Central memory CD8-positive, alpha-beta T cell (primary cell): ENCODE data around the gene SYMPK.

Source experiments
- ATAC-seq: fragments of 150-1000 bp; cut with Tn5 transposase; replicated peaks from 2 replicates; pipeline ENCODE4 v1.10.0; 2022; ENCODE audit warnings: mild to moderate bottlenecking, moderate FRiP score, moderate number of reproducible peaks; ENCODE audit not compliant: poor library complexity, severe bottlenecking; ENCODE audit errors: extremely low read depth
- DNase-seq, 2 donors: peaks; one replicate each; pipeline ENCODE4 v3.0.0; 2021; ENCODE audit warnings: low spot score in 2 of 2
- H3K27ac Mint-ChIP-seq: one replicate; pipeline ENCODE4 v1.8.0; 2022; ENCODE audit warnings: low read depth, mild to moderate bottlenecking, moderate library complexity, mixed read lengths
- H3K27me3 Mint-ChIP-seq: one replicate; pipeline ENCODE4 v1.8.0; 2022; ENCODE audit warnings: mixed read lengths
- H3K36me3 Mint-ChIP-seq: one replicate; pipeline ENCODE4 v1.8.0; 2022; ENCODE audit warnings: mild to moderate bottlenecking, moderate library complexity, mixed read lengths; ENCODE audit not compliant: insufficient read depth
- H3K4me1 Mint-ChIP-seq: one replicate; pipeline ENCODE4 v1.8.0; 2022; ENCODE audit warnings: mixed read lengths
- H3K4me3 Mint-ChIP-seq: one replicate; pipeline ENCODE4 v1.8.0; 2022; ENCODE audit warnings: mild to moderate bottlenecking, moderate library complexity, mixed read lengths
- H3K9me3 Mint-ChIP-seq: one replicate; pipeline ENCODE4 v1.8.0; 2022; ENCODE audit warnings: mixed read lengths

The SYMPK gene

DNA sequence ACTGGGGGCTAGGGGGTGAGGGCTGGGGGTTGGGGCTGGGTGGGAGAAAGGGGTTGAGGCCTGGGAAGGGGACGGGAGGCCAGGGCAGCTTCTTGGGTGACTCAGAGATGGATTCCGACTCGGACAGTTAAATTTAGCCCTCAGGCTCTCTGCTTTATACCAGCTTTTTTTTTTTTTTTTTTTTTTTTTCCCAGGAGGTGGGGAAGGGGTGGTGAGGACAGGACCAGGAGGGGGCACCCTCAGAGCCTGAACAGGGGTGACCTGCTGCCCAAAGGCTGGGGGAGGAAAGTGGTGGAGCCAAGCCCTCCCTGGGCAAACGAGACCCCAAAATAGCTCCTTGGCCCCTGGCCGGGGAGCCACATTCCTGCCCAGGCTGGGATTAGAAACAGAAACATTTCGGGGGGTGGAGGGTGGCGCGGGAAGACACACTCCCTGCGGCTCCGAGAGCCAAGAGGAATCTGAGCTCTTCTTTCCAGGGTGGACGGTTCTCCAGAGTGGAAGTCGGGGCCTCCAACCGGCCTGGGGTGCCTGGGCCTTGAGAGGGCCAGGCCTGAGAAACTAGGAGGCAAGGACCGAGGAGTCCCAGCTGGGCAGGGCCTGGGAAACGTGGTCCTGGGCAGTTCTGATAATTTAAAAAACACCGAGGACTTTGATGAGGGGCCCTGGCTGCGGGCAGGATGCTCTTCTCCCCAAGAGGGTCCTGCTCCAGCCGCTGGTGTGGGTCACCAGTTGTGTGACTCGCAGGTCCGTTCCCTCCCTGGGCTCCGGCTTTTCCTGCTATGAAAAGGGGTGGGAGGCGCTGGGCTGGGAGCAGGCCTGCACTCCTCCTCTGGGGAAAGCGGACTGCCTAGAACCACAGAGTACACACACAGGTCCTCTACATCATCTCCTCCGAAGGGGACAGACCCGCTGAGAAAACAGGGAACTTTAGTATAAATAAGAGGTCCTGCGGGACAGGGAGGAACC is 79.8 kb downstream of the SYMPK start:
- Mint-ChIP-seq H3K36me3 (peaks cover 11% of the 10 kb centered on the region), H3K27me3 (peaks cover 9% of the 10 kb centered on the region), H3K4me1 (peaks cover 29% of the 10 kb centered on the region), H3K27ac (no peak overlapping the region), H3K9me3 (no peaks in the 10 kb centered on the region), H3K4me3 (no peak overlapping the region)
- DNase-seq: no peak
- ATAC-seq: no peak

- H3K4me3 Mint-ChIP-seq: no peak within 1 kb of the TSS
- peaks cover 27% of the 10 kb centered on the region for H3K4me1 Mint-ChIP-seq
- peaks cover 6% of the 10 kb centered on the region for H3K36me3 Mint-ChIP-seq
- ATAC-seq (no peak), DNase-seq (no peak)
- H3K9me3 Mint-ChIP-seq: no peaks in the 10 kb centered on the region
- peaks cover 9% of the 10 kb centered on the region for H3K27me3 Mint-ChIP-seq
- H3K27ac Mint-ChIP-seq: no peak within 1 kb of the TSS
Measured at GRCh38 chr19:45782162-45782691, 80.7 kb downstream of the SYMPK start, which contains the start of gene DMPK. Gene DMPK, minus strand, starts transcription at chr19:45782490. Its CDS starts 138 bp downstream, at chr19:45782352.

DNA sequence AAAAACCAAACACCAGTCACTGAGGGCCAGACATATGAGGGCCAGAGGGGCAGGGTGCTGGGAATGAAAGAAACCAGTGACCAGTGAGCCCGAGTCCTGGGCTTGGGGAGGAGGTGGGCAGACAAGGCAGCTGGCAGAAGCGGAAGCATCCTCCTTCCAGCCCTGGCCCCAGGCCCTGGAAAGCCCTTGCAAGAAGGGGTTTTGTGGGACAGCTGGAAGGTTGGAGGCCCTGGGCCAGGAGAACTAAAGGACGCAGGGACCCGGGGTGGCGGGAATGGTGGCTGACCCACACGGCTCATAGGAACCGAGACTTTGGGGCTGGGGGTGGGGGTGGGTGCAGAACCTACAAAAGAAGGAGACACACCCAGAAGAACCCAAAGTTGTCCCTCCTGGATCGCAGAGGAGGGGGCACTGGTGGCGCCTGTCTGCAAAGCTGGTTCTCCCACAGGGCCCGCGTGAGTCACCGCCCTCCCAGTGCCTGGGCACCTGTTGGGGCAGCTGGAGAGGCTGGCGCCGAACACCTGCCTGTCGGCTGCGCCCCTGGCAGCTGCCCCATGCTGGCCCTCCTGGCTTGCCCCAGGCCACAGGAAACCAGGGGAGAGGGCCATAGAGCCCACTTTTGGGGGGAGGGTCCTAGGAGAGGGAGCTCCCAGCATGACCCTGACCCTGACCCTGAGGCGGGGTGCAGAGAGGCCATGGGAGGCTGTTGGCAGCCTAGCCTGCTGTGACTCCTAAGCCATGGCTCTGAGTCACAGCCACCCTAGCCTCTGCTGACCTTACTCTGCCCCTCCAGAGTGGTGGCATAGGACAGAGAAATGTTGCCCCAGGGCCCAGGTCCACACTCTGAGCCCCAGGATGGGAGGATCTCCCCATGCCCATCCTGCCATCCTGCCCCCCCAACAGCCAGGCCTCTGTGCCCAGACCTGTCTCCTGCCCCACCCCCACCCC is 81.5 kb downstream of the SYMPK start:
- Mint-ChIP-seq H3K4me3 (no peak overlapping the region), H3K27me3 (peaks cover 9% of the 10 kb centered on the region), H3K4me1 (peaks cover 27% of the 10 kb centered on the region), H3K9me3 (no peaks in the 10 kb centered on the region), H3K36me3 (peaks cover 5% of the 10 kb centered on the region), H3K27ac (peak overlapping the region; percentile 87)
- ATAC-seq: no peak
- DNase-seq: no peak

GRCh38 chr19:45780448-45781213 is 82.3 kb downstream of the SYMPK start:
- Mint-ChIP-seq H3K27me3 (peaks cover 9% of the 10 kb centered on the region), H3K27ac (peak overlapping the region; percentile 87), H3K36me3 (peaks cover 5% of the 10 kb centered on the region), H3K4me3 (no peak overlapping the region), H3K4me1 (peaks cover 27% of the 10 kb centered on the region), H3K9me3 (no peaks in the 10 kb centered on the region)
- ATAC-seq: no peak
- DNase-seq: no peak

DNA sequence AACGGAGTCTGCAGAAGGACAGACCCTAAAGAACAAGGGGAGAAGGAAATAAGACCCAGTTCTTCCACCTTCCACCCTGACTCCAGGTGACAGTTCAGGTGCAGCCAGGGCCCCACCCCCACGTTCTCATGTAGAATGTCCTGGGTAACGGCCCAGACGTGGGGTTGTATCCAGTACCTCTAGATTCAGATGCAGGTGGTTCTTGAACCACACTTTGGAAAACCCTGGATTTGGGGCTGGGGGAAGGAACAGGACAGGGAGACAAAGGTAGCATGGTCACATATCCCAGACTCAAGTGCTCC is 82.8 kb downstream of the SYMPK start:
- H3K27ac Mint-ChIP-seq: no peak overlapping the region
- H3K9me3 Mint-ChIP-seq: no peaks in the 10 kb centered on the region
- peaks cover 27% of the 10 kb centered on the region for H3K4me1 Mint-ChIP-seq
- H3K36me3 Mint-ChIP-seq: peaks cover 5% of the 10 kb centered on the region
- peaks cover 9% of the 10 kb centered on the region for H3K27me3 Mint-ChIP-seq
- H3K4me3 Mint-ChIP-seq: peak overlapping the region; percentile 72
- DNase-seq (no peak), ATAC-seq (no peak)

DNA sequence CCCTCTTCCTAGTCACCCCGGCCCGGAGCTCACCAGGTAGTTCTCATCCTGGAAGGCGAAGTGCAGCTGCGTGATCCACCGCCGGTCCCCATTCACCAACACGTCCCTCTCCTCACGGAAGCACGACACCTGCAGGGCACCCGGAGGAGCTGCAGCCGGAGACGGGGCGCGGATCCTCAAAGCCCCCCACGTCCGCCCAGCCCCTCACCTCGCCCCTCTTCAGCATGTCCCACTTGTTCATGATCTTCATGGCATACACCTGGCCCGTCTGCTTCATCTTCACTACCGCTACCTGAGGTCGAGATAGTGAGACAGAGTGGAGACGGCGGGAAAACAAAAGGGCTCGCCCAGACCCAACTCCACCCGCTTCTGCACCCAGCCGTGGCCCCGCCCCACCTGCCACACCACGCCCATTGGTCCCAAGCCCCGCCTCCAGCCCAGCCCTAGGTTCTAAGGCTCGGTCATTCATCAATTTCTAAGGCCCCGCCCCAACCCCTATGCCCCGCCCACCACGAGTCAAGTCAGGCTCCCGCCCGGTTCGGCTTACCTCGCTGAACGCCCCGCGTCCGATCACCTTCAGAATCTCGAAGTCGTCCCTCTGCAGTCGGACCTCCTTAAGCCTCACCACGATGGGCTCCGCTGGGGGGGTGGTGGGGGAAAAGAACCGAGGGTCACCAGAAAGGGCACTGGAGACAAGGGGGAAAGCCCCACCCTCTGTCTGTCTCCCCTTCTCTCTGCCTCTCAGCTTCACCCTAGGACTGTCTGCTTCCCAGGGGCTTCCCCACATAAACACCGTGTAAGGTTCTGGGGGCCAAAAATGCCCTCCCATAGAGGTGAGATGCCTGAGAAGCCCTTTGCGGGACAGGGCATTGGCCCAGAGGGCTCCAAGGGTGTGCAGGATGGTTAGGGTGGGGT is 83.5 kb downstream of the SYMPK start:
- DNase-seq (peak; percentile 68 to 76), ATAC-seq (peak; percentile 79)
- H3K4me3 Mint-ChIP-seq: peak overlapping the region; percentile 72
- peaks cover 9% of the 10 kb centered on the region for H3K27me3 Mint-ChIP-seq
- peaks cover 7% of the 10 kb centered on the region for H3K36me3 Mint-ChIP-seq
- peaks cover 27% of the 10 kb centered on the region for H3K4me1 Mint-ChIP-seq
- H3K9me3 Mint-ChIP-seq: no peaks in the 10 kb centered on the region
- H3K27ac Mint-ChIP-seq: peak overlapping the region; percentile 36

GRCh38 chr19:45778010-45778661 is 84.8 kb downstream of the SYMPK start:
- H3K4me3 Mint-ChIP-seq: no peak overlapping the region
- peaks cover 9% of the 10 kb centered on the region for H3K27me3 Mint-ChIP-seq
- DNase-seq: no peak
- no peaks in the 10 kb centered on the region for H3K9me3 Mint-ChIP-seq
- peaks cover 27% of the 10 kb centered on the region for H3K4me1 Mint-ChIP-seq
- H3K36me3 Mint-ChIP-seq: peaks cover 6% of the 10 kb centered on the region
- no peak overlapping the region for H3K27ac Mint-ChIP-seq
- ATAC-seq: no peak

DNA sequence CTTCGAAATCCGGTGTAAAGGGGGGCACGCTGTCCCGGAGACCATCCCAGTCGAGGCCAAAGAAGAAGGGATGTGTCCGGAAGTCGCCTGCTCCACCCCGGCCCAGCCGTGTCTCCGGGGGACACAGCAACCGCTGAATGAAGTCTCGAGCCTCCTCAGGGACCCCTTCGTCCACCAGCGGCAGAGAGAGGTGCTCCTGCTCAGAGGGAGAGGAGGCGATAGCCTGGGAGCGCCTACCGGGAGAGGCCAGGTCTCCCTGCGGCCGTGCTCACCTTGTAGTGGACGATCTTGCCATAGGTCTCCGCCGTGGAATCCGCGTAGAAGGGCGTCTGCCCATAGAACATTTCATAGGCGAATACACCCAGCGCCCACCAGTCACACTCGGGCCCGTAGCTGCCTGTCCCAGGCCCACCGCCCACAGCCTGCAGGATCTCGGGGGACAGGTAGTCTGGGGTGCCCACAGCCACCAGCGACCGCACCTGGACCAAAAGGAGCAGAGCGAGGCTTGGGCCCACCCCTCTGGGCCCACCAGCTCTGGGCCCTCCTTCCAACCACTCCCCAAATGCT is 85.5 kb downstream of the SYMPK start:
- Mint-ChIP-seq H3K27me3 (peaks cover 9% of the 10 kb centered on the region), H3K9me3 (no peaks in the 10 kb centered on the region), H3K4me3 (no peak overlapping the region), H3K4me1 (peaks cover 27% of the 10 kb centered on the region), H3K36me3 (peaks cover 10% of the 10 kb centered on the region), H3K27ac (no peak overlapping the region)
- DNase-seq: no peak
- ATAC-seq: no peak

- Mint-ChIP-seq H3K36me3 (peaks cover 18% of the 10 kb centered on the region), H3K27ac (no peak overlapping the region), H3K27me3 (peaks cover 9% of the 10 kb centered on the region), H3K9me3 (no peaks in the 10 kb centered on the region), H3K4me1 (peaks cover 29% of the 10 kb centered on the region), H3K4me3 (no peak overlapping the region)
- no peak for ATAC-seq
- no peak for DNase-seq
Measured at GRCh38 chr19:45774765-45775164, 88.2 kb downstream of the SYMPK start.

- Mint-ChIP-seq H3K36me3 (peaks cover 28% of the 10 kb centered on the region), H3K27me3 (no peaks in the 10 kb centered on the region), H3K4me1 (peaks cover 24% of the 10 kb centered on the region), H3K9me3 (no peaks in the 10 kb centered on the region), H3K4me3 (no peak overlapping the region), H3K27ac (no peak overlapping the region)
- DNase-seq (no peak), ATAC-seq (no peak)
Measured at GRCh38 chr19:45773384-45773783, 89.6 kb downstream of the SYMPK start.

DNA sequence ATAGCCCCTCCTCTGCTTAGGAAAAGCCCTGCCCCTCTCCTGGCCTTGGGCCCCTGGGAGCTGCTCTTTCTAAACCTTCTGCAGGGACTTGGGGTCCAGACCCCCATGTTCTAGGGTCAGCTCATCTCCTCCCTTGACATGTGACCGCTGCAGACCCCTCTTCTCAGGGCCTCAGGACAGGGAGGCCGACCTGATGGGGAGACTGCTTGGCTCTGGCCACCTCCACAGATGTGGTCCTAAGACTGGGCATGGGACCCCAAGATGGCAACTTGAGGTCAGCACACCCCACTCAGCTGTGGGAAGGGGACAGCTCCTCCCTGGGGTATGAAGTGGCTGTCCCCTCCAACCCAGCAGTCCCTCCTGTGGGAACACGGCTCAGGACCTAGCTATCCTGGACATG is 90.0 kb downstream of the SYMPK start:
- no peak overlapping the region for H3K27ac Mint-ChIP-seq

More for the DNA sequence above, 90.0 kb downstream of the SYMPK start:
- Mint-ChIP-seq H3K36me3 (peaks cover 28% of the 10 kb centered on the region), H3K27me3 (no peaks in the 10 kb centered on the region), H3K9me3 (no peaks in the 10 kb centered on the region), H3K4me1 (peaks cover 23% of the 10 kb centered on the region), H3K4me3 (no peak overlapping the region)
- ATAC-seq (no peak), DNase-seq (no peak)
